Ascending aorta (tissue), 2 donors: ENCODE data around the gene RGS7. TPM values are rescaled to one million over a fixed set of nuclear protein-coding genes. Genes with fewer than 3 reads are reported as not detected.

ENCODE experiments used
- DNase-seq, 2 donors: peaks; one replicate each; pipeline ENCODE4 v3.0.0-alpha.2; 2019; ENCODE audit warnings: low spot score in 2 of 2
- H3K27ac ChIP-seq, 2 donors: fragments of 200-600 bp; sonication (generic); one replicate each; pipeline ENCODE4 v1.5.1; 2016 to 2017; ENCODE audit warnings: mild to moderate bottlenecking in 1 of 2
- H3K27me3 ChIP-seq: fragments of 200-600 bp; sonication (generic); one replicate; pipeline ENCODE4 v1.5.1; 2017
- H3K36me3 ChIP-seq, 2 donors: fragments of 200-600 bp; sonication (generic); one replicate each; pipeline ENCODE4 v1.5.1; 2016
- H3K4me1 ChIP-seq, 2 donors: fragments of 200-600 bp; sonication (generic); one replicate each; pipeline ENCODE4 v1.5.1; 2016 to 2017; ENCODE audit warnings: mild to moderate bottlenecking in 1 of 2
- H3K4me3 ChIP-seq, 2 donors: fragments of 200-600 bp; sonication (generic); one replicate each; pipeline ENCODE4 v1.5.1; 2016 to 2017; ENCODE audit warnings: mild to moderate bottlenecking in 1 of 2
- H3K9me3 ChIP-seq, 2 donors: fragments of 200-600 bp; sonication (generic); one replicate each; pipeline ENCODE4 v1.5.1; 2016
- CTCF ChIP-seq, 3 experiments: fragments of 200-600 bp in 2 of 3; fragments of 450-650 bp in 1 of 3; sonication (generic) in 2 of 3; IDR thresholded peaks; one replicate each; pipeline ENCODE4 v1.5.1; 2016 to 2019; ENCODE audit warnings: antibody characterized with exemption in 3 of 3, mild to moderate bottlenecking in 1 of 3, moderate library complexity in 1 of 3
- intact Hi-C: fragments of 100-400 bp; cut with DNase I; formaldehyde crosslinking; loops from one replicate; pipeline ENCODE4 v1.15.1; 2023
- total RNA-seq: library from RNA; depleted of rRNA; stranded (reverse); fragments of >200 nt; gene quantifications from one replicate; pipeline ENCODE4 v1.1.0, GENCODE V29; 2016

RGS7 gene
- total RNA-seq, 1 donor from 2014 or later: not detected

- Histone ChIP-seq H3K27ac (no peak overlapping the region), H3K9me3 (no peaks in the 10 kb centered on the region), H3K4me3 (no peak overlapping the region), H3K4me1 (no peaks in the 10 kb centered on the region), H3K27me3 (no peaks in the 10 kb centered on the region), H3K36me3 (no peaks in the 10 kb centered on the region)
- intact Hi-C loops: no loop called here
- TF ChIP-seq CTCF (IDR thresholded peaks at IDR 0.05): no peak
- DNase-seq: no peak
Observed at GRCh38 chr1:241131636-241132194, 225.3 kb downstream of the RGS7 start.

- no peak for TF ChIP-seq CTCF (IDR thresholded peaks at IDR 0.05)
- Histone ChIP-seq H3K9me3 (no peaks in the 10 kb centered on the region), H3K4me3 (no peak overlapping the region), H3K27me3 (no peaks in the 10 kb centered on the region), H3K4me1 (no peaks in the 10 kb centered on the region), H3K27ac (no peak overlapping the region), H3K36me3 (no peaks in the 10 kb centered on the region)
- no peak for DNase-seq
- intact Hi-C loops: no loop called here
Observed at GRCh38 chr1:241130881-241131280, 226.1 kb downstream of the RGS7 start.

- Histone ChIP-seq H3K4me1 (no peaks in the 10 kb centered on the region), H3K27me3 (no peaks in the 10 kb centered on the region), H3K36me3 (no peaks in the 10 kb centered on the region), H3K27ac (no peak overlapping the region), H3K4me3 (no peak overlapping the region), H3K9me3 (no peaks in the 10 kb centered on the region)
- no peak for TF ChIP-seq CTCF (IDR thresholded peaks at IDR 0.05)
- no peak for DNase-seq
- intact Hi-C loops: no loop called here
Observed at GRCh38 chr1:241129207-241129960, 227.6 kb downstream of the RGS7 start.

- no peaks in the 10 kb centered on the region for H3K27me3 ChIP-seq
- TF ChIP-seq CTCF (IDR thresholded peaks at IDR 0.05): no peak
- intact Hi-C loops: no loop called here
- no peak for DNase-seq
- H3K9me3 ChIP-seq: no peaks in the 10 kb centered on the region
- H3K4me1 ChIP-seq: no peaks in the 10 kb centered on the region
- no peak overlapping the region for H3K4me3 ChIP-seq
- no peaks in the 10 kb centered on the region for H3K36me3 ChIP-seq
- H3K27ac ChIP-seq: no peak overlapping the region
Observed at GRCh38 chr1:241125286-241125685, 231.7 kb downstream of the RGS7 start.

GRCh38 chr1:241118049-241118448 lies 239.0 kb downstream of the RGS7 start:
- H3K27me3 ChIP-seq: no peaks in the 10 kb centered on the region
- intact Hi-C loops: no loop called here
- H3K4me3 ChIP-seq: no peak overlapping the region
- no peaks in the 10 kb centered on the region for H3K9me3 ChIP-seq
- no peaks in the 10 kb centered on the region for H3K36me3 ChIP-seq
- no peak for DNase-seq
- no peak overlapping the region for H3K27ac ChIP-seq
- TF ChIP-seq CTCF (IDR thresholded peaks at IDR 0.05): no peak
- H3K4me1 ChIP-seq: no peaks in the 10 kb centered on the region
